ENCODE results near the gene SLAMF9.

DNA sequence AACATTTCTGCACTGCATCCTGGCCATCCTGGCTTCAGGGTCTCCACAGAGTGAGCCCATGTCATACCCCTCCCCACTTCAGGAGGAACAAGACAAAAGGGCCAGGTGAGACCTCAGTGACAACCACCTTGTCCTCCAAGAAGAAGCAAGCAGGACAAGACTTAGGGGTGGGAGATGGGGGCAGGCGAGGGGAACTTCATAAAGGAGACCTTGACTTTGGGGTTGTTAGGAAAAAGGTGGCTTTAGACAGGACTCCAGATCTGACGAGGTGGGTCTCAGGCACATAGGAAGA, 24.0 kb upstream of the SLAMF9 start:
- no peak for TF ChIP-seq EZH2 (IDR thresholded peaks at IDR 0.05; ENCODE audit: low read length)
- TF ChIP-seq, protein P1, sequence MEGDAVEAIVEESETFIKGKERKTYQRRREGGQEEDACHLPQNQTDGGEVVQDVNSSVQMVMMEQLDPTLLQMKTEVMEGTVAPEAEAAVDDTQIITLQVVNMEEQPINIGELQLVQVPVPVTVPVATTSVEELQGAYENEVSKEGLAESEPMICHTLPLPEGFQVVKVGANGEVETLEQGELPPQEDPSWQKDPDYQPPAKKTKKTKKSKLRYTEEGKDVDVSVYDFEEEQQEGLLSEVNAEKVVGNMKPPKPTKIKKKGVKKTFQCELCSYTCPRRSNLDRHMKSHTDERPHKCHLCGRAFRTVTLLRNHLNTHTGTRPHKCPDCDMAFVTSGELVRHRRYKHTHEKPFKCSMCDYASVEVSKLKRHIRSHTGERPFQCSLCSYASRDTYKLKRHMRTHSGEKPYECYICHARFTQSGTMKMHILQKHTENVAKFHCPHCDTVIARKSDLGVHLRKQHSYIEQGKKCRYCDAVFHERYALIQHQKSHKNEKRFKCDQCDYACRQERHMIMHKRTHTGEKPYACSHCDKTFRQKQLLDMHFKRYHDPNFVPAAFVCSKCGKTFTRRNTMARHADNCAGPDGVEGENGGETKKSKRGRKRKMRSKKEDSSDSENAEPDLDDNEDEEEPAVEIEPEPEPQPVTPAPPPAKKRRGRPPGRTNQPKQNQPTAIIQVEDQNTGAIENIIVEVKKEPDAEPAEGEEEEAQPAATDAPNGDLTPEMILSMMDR (optimal IDR thresholded peaks at IDR 0.05 in 1 of 3, IDR thresholded peaks at IDR 0.05 in 1 of 3, conservative IDR thresholded peaks at IDR 0.05 in 1 of 3; ENCODE audit: extremely low read depth in 1 of 3, insufficient read depth in 2 of 3, low read length in 3 of 3) = no peak
